Gastrocnemius medialis (tissue), 4 donors: ENCODE measurements around the gene MED10. TPM values are rescaled to one million over a fixed set of nuclear protein-coding genes. Genes with fewer than 3 reads are reported as not detected.

Experiments
- ATAC-seq, 2 donors: fragments of 150-250 bp; one replicate each; pipeline ENCODE4 v1.9.1; 2016
- DNase-seq, 2 donors: peaks; one replicate each; pipeline ENCODE4 v3.0.0-alpha.2; 2019
- H3K27ac ChIP-seq, 4 donors: fragments of 200-600 bp; sonication (generic); 1 replicate in 1 of 4; 2 replicates in 3 of 4; pipeline ENCODE4 v1.5.1; 2016 to 2018; ENCODE audit warnings: mild to moderate bottlenecking in 2 of 4, moderate library complexity in 1 of 4
- H3K27me3 ChIP-seq, 3 donors: fragments of 200-600 bp; sonication (generic) in 2 of 3; 1 replicate in 1 of 3; 2 replicates in 2 of 3; pipeline versions ENCODE4 v1.5.1 to v1.6.0; 2016 to 2019; ENCODE audit warnings: mild to moderate bottlenecking in 1 of 3, moderate library complexity in 1 of 3
- H3K36me3 ChIP-seq, 2 donors: fragments of 200-600 bp; sonication (generic) in 1 of 2; one replicate each; pipeline ENCODE4 v1.5.1; 2017 to 2018
- H3K4me1 ChIP-seq, 2 donors: fragments of 200-600 bp; sonication (generic) in 1 of 2; one replicate each; pipeline ENCODE4 v1.5.1; 2016 to 2017; ENCODE audit warnings: mild to moderate bottlenecking in 2 of 2
- H3K4me3 ChIP-seq, 4 donors: fragments of 200-600 bp; sonication (generic) in 3 of 4; 1 replicate in 1 of 4; 2 replicates in 3 of 4; pipeline ENCODE4 v1.5.1; 2016 to 2019; ENCODE audit warnings: mild to moderate bottlenecking in 2 of 4
- H3K9me3 ChIP-seq, 3 donors: fragments of 200-600 bp; sonication (generic) in 2 of 3; 1 replicate in 1 of 3; 2 replicates in 2 of 3; pipeline ENCODE4 v1.5.1; 2016 to 2019
- POLR2A ChIP-seq, 2 donors: fragments of 450-650 bp; IDR thresholded peaks; one replicate each; pipeline ENCODE4 v1.6.1; 2017; ENCODE audit warnings: antibody characterized with exemption in 2 of 2, mild to moderate bottlenecking in 2 of 2, moderate library complexity in 2 of 2
- in situ Hi-C, 4 donors: fragments of 200-750 bp; cut with MboI; loops; one replicate each; pipeline versions ENCODE4 v1.15.0 to v1.8.0; 2017; ENCODE audit warnings: low sequenced_read_pairs in 4 of 4
- intact Hi-C: fragments of 100-400 bp; cut with DNase I; formaldehyde crosslinking; loops from one replicate; pipeline ENCODE4 v1.15.1; 2023; ENCODE audit warnings: low total_unique reads
- total RNA-seq, 4 donors: library from RNA; depleted of rRNA; stranded (reverse); fragments of >200 nt; gene quantifications; one replicate each; pipeline versions ENCODE4 v1.1.0 to v1.2.3, GENCODE V29; 2016
- TF ChIP-seq, protein P1 (sequence below), 5 experiments: fragments of 450-650 bp in 3 of 5; fragments of 200-600 bp in 2 of 5; sonication (generic) in 2 of 5; IDR thresholded peaks in 4 of 5; conservative IDR thresholded peaks in 1 of 5; 1 replicate in 4 of 5; 2 replicates in 1 of 5; pipeline ENCODE4 v1.5.1; 2016 to 2019; ENCODE audit warnings: antibody characterized with exemption in 5 of 5, mild to moderate bottlenecking in 3 of 5, moderate library complexity in 3 of 5

The MED10 gene
- total RNA-seq, 4 donors from 2014 or later: 15.9 to 37.5 (median 32.2) TPM

DNA sequence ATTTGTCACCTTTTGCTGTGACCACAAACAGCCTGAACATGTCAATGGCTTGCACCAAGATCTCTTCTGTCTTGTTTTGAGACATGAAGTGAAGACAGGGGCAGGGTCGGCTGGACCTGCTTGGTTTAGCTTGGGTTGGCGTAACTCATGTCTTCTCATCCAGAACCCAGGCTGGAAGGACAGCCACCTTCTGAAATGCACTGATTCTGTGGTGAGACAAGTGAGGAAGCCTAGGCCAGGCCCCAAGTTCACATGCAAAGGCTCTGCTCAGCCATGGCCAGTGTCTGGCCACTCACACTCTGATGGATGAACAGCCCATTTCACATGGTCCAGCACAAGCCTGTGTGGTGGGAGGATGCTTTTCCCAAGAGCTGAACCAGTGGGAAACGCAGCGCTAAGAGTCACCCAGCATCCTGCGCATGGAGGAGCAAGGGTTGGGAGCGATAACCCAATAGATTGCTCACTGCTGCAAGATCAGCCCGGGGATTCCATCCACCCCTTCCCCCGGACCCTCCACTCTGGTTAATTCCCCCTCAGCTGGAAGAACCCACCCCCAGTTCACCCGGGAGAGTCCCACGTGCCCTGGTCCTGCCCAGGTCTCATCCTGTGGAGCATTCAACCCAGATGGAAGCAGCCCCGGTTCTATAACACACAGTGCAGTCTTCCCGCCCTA is 16.2 kb upstream of the MED10 start:
- H3K9me3 ChIP-seq: no peaks in the 10 kb centered on the region
- ATAC-seq (no peak), DNase-seq (no peak)
- intact Hi-C loops: no loop called here
- H3K4me1 ChIP-seq: no peaks in the 10 kb centered on the region
- in situ Hi-C loops: no loop called here
- H3K27me3 ChIP-seq: no peaks in the 10 kb centered on the region
- no peak for TF ChIP-seq POLR2A (IDR thresholded peaks at IDR 0.05)
- TF ChIP-seq, protein P1, sequence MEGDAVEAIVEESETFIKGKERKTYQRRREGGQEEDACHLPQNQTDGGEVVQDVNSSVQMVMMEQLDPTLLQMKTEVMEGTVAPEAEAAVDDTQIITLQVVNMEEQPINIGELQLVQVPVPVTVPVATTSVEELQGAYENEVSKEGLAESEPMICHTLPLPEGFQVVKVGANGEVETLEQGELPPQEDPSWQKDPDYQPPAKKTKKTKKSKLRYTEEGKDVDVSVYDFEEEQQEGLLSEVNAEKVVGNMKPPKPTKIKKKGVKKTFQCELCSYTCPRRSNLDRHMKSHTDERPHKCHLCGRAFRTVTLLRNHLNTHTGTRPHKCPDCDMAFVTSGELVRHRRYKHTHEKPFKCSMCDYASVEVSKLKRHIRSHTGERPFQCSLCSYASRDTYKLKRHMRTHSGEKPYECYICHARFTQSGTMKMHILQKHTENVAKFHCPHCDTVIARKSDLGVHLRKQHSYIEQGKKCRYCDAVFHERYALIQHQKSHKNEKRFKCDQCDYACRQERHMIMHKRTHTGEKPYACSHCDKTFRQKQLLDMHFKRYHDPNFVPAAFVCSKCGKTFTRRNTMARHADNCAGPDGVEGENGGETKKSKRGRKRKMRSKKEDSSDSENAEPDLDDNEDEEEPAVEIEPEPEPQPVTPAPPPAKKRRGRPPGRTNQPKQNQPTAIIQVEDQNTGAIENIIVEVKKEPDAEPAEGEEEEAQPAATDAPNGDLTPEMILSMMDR (IDR thresholded peaks at IDR 0.05 in 4 of 5, conservative IDR thresholded peaks at IDR 0.05 in 1 of 5): no peak
- H3K4me3 ChIP-seq: no peak overlapping the region
- no peaks in the 10 kb centered on the region for H3K36me3 ChIP-seq
- H3K27ac ChIP-seq: no peak overlapping the region

DNA sequence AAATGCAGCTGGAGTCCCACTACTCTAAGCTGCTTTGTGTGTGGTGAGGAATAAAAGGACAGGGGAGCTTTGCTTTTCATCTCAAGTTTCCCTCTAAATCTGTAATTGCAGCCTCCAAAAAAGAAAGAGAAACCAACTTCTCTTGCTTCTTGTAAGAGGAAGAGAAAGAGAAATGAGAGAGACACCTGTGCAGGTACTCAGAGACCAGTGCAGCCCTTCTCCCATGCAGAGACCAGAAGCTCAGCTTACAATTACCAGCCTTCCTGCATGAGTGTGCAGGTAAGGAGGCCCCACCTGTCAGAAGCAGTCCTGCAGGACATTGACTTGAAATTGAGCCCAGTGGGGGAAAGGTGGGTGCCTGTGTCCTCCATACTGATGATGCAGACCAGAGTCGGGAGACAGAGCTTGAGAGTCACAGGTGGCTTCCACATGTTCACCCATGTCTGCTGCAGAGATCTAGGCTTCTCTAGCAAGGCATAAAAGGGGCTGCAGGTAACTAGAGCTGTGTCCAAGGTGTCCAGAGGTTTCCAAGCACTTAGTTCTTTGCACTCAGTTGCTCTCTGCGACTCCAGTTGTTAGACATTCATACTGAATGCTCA is 15.3 kb upstream of the MED10 start:
- no peak for DNase-seq
- intact Hi-C loops: no loop called here

DNA sequence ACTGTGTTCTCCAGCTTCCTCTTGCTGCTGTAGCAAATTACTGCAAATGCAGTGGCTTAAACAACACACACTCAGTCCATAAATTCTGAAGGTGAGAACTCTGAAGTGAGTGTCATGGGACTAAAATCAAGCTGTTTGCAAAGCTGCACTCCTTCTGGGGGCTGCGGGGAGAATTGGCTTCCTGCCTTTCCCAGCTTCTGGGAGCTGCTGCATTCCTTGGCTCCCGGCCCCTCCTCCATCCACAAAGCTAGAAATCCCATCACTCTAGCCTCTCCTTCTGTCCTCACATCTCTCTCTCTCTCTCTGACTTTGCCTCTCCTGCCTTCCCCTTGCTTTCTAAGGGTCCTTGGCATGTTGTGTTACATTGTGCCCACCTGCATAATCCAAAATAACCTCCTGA is 14.2 kb upstream of the MED10 start:
- Histone ChIP-seq H3K36me3 (no peaks in the 10 kb centered on the region), H3K9me3 (no peaks in the 10 kb centered on the region), H3K4me1 (no peaks in the 10 kb centered on the region), H3K27ac (no peak overlapping the region), H3K27me3 (no peaks in the 10 kb centered on the region), H3K4me3 (no peak overlapping the region)
- in situ Hi-C loops (no loop called here), intact Hi-C loops (no loop called here)
- TF ChIP-seq POLR2A (IDR thresholded peaks at IDR 0.05): no peak
- TF ChIP-seq, protein P1 (IDR thresholded peaks at IDR 0.05 in 4 of 5, conservative IDR thresholded peaks at IDR 0.05 in 1 of 5): no peak
- no peak for ATAC-seq
- no peak for DNase-seq

More for the DNA sequence above, 15.3 kb upstream of the MED10 start:
- Histone ChIP-seq H3K4me1 (no peaks in the 10 kb centered on the region), H3K4me3 (no peak overlapping the region), H3K27me3 (no peaks in the 10 kb centered on the region), H3K27ac (no peak overlapping the region), H3K36me3 (no peaks in the 10 kb centered on the region), H3K9me3 (no peaks in the 10 kb centered on the region)
- ATAC-seq: no peak
- TF ChIP-seq, protein P1 (IDR thresholded peaks at IDR 0.05 in 4 of 5, conservative IDR thresholded peaks at IDR 0.05 in 1 of 5): no peak
- no peak for TF ChIP-seq POLR2A (IDR thresholded peaks at IDR 0.05)
- in situ Hi-C loops: no loop called here

DNA sequence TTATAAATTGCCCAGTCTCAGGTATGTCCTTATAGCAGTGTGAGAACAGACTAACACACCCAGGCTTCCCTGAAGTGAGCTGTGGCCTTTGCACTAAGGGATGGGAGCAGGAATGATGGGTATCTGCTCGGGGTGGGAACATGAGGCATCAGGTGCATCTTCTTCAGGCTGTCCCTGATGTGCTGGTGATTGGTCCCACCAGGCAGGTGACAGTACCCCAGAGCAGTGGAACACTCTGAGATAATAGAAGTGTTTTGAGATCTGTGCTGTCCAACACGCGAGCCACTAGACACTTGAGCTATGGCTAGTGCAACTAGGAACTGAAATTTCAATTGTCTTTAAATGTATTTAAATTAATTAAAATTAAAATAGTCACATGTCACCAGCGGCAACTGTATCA is 12.8 kb upstream of the MED10 start:
- DNase-seq: no peak
- in situ Hi-C loops: no loop called here
- TF ChIP-seq, protein P1 (IDR thresholded peaks at IDR 0.05 in 4 of 5, conservative IDR thresholded peaks at IDR 0.05 in 1 of 5): no peak
- TF ChIP-seq POLR2A (IDR thresholded peaks at IDR 0.05): no peak
- Histone ChIP-seq H3K27me3 (no peaks in the 10 kb centered on the region), H3K36me3 (no peaks in the 10 kb centered on the region), H3K4me1 (no peaks in the 10 kb centered on the region), H3K4me3 (no peak overlapping the region), H3K9me3 (no peaks in the 10 kb centered on the region), H3K27ac (no peak overlapping the region)
- intact Hi-C loops: no loop called here
- ATAC-seq: no peak
